Liver (tissue), 3 donors: ENCODE measurements around the gene PRMT2.

Experiments
- FOXA1 ChIP-seq: IDR thresholded peaks from 2 replicates; pipeline ENCODE4 v1.6.1; 2016; ENCODE audit warnings: antibody characterized with exemption
- GABPA ChIP-seq, 2 donors: IDR thresholded peaks in 1 of 2; conservative IDR thresholded peaks in 1 of 2; 2 replicates each; pipeline ENCODE4 v1.6.1; 2016; ENCODE audit warnings: antibody characterized with exemption in 2 of 2, mild to moderate bottlenecking in 1 of 2, moderate library complexity in 1 of 2
- JUND ChIP-seq, 2 donors: IDR thresholded peaks; 2 replicates each; pipeline ENCODE4 v1.6.1; 2016; ENCODE audit warnings: antibody characterized with exemption in 2 of 2
- RAD21 ChIP-seq, 2 donors: IDR thresholded peaks; 2 replicates each; pipeline ENCODE4 v1.6.1; 2016; ENCODE audit warnings: antibody characterized with exemption in 2 of 2, mild to moderate bottlenecking in 2 of 2
- RXRA ChIP-seq, 2 donors: IDR thresholded peaks; 2 replicates each; pipeline ENCODE4 v1.6.1; 2017 to 2018; ENCODE audit warnings: antibody characterized with exemption in 2 of 2, mild to moderate bottlenecking in 1 of 2
- SP1 ChIP-seq: IDR thresholded peaks from 2 replicates; pipeline ENCODE4 v1.6.1; 2018; ENCODE audit warnings: antibody characterized with exemption, mild to moderate bottlenecking
- TAF1 ChIP-seq: conservative IDR thresholded peaks from 2 replicates; pipeline ENCODE4 v1.6.1; 2016; ENCODE audit warnings: antibody characterized with exemption, mild to moderate bottlenecking
- YY1 ChIP-seq: IDR thresholded peaks from 2 replicates; pipeline ENCODE4 v1.6.1; 2016; ENCODE audit warnings: antibody characterized with exemption, mild to moderate bottlenecking
- TF ChIP-seq, protein P1 (sequence below): fragments of 150-350 bp; IDR thresholded peaks from 2 replicates; pipeline ENCODE4 v1.5.1; 2017; ENCODE audit warnings: improper control_type of control experiment, low read depth, low read length; ENCODE audit not compliant: missing input control
- TF ChIP-seq, protein P2 (sequence below): IDR thresholded peaks from 2 replicates; pipeline ENCODE4 v1.6.1; 2016; ENCODE audit warnings: antibody characterized with exemption
- TF ChIP-seq, protein P3 (sequence below): IDR thresholded peaks from 2 replicates; pipeline ENCODE4 v1.6.1; 2016; ENCODE audit warnings: antibody characterized with exemption, mild to moderate bottlenecking
- TF ChIP-seq, protein P4 (sequence below): IDR thresholded peaks from 2 replicates; pipeline ENCODE4 v1.6.1; 2016; ENCODE audit warnings: antibody characterized with exemption
- TF ChIP-seq, protein P5 (sequence below): IDR thresholded peaks from 2 replicates; pipeline ENCODE4 v1.6.1; 2016; ENCODE audit warnings: antibody characterized with exemption
- donor health status: healthy.
- donor health status: healthy.

DNA sequence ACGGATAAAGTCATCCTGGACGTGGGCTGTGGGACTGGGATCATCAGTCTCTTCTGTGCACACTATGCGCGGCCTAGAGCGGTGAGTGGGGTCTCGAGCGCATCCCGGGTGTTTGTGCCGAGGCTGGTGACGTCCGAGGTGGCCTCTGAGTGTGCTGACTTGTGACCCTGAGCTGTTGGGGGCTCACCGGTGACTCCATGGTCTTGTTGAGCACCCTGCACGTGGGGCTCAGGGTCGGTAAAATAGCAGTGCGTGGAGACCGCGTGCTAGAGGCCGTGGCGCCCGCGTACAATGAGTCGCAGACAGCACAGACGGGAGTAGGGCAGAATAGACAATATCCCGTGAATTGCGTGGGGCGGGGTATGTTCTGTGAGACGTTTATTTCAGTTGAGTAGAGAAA is 13.1 kb downstream of the PRMT2 start:
- TF ChIP-seq, protein P1, sequence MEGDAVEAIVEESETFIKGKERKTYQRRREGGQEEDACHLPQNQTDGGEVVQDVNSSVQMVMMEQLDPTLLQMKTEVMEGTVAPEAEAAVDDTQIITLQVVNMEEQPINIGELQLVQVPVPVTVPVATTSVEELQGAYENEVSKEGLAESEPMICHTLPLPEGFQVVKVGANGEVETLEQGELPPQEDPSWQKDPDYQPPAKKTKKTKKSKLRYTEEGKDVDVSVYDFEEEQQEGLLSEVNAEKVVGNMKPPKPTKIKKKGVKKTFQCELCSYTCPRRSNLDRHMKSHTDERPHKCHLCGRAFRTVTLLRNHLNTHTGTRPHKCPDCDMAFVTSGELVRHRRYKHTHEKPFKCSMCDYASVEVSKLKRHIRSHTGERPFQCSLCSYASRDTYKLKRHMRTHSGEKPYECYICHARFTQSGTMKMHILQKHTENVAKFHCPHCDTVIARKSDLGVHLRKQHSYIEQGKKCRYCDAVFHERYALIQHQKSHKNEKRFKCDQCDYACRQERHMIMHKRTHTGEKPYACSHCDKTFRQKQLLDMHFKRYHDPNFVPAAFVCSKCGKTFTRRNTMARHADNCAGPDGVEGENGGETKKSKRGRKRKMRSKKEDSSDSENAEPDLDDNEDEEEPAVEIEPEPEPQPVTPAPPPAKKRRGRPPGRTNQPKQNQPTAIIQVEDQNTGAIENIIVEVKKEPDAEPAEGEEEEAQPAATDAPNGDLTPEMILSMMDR: no peak
- TF ChIP-seq FOXA1 (no peak), JUND (IDR thresholded peaks at IDR 0.05) (no peak), RAD21 (IDR thresholded peaks at IDR 0.05) (no peak), SP1 (no peak), GABPA (IDR thresholded peaks at IDR 0.05 in 1 of 2, conservative IDR thresholded peaks at IDR 0.05 in 1 of 2) (no peak), TAF1 (no peak), YY1 (no peak), RXRA (IDR thresholded peaks at IDR 0.05) (no peak)
- TF ChIP-seq, protein P2, sequence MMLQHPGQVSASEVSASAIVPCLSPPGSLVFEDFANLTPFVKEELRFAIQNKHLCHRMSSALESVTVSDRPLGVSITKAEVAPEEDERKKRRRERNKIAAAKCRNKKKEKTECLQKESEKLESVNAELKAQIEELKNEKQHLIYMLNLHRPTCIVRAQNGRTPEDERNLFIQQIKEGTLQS: no peak
- TF ChIP-seq, protein P3, sequence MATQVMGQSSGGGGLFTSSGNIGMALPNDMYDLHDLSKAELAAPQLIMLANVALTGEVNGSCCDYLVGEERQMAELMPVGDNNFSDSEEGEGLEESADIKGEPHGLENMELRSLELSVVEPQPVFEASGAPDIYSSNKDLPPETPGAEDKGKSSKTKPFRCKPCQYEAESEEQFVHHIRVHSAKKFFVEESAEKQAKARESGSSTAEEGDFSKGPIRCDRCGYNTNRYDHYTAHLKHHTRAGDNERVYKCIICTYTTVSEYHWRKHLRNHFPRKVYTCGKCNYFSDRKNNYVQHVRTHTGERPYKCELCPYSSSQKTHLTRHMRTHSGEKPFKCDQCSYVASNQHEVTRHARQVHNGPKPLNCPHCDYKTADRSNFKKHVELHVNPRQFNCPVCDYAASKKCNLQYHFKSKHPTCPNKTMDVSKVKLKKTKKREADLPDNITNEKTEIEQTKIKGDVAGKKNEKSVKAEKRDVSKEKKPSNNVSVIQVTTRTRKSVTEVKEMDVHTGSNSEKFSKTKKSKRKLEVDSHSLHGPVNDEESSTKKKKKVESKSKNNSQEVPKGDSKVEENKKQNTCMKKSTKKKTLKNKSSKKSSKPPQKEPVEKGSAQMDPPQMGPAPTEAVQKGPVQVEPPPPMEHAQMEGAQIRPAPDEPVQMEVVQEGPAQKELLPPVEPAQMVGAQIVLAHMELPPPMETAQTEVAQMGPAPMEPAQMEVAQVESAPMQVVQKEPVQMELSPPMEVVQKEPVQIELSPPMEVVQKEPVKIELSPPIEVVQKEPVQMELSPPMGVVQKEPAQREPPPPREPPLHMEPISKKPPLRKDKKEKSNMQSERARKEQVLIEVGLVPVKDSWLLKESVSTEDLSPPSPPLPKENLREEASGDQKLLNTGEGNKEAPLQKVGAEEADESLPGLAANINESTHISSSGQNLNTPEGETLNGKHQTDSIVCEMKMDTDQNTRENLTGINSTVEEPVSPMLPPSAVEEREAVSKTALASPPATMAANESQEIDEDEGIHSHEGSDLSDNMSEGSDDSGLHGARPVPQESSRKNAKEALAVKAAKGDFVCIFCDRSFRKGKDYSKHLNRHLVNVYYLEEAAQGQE: no peak
- TF ChIP-seq, protein P4, sequence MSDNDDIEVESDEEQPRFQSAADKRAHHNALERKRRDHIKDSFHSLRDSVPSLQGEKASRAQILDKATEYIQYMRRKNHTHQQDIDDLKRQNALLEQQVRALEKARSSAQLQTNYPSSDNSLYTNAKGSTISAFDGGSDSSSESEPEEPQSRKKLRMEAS: no peak
- TF ChIP-seq, protein P5, sequence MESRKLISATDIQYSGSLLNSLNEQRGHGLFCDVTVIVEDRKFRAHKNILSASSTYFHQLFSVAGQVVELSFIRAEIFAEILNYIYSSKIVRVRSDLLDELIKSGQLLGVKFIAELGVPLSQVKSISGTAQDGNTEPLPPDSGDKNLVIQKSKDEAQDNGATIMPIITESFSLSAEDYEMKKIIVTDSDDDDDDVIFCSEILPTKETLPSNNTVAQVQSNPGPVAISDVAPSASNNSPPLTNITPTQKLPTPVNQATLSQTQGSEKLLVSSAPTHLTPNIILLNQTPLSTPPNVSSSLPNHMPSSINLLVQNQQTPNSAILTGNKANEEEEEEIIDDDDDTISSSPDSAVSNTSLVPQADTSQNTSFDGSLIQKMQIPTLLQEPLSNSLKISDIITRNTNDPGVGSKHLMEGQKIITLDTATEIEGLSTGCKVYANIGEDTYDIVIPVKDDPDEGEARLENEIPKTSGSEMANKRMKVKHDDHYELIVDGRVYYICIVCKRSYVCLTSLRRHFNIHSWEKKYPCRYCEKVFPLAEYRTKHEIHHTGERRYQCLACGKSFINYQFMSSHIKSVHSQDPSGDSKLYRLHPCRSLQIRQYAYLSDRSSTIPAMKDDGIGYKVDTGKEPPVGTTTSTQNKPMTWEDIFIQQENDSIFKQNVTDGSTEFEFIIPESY: no peak
